Measurements from ENCODE around the gene SOD1. TPM values are rescaled to one million over a fixed set of nuclear protein-coding genes. Genes with fewer than 3 reads are reported as not detected.
A peak's percentile ranks its signal among the peaks of the same experiment; 100 is the strongest.

The SOD1 gene
- total and polyA plus RNA-seq, 2 of the 8 experiments (the other 6 are each of a cell fraction or from before 2014, with no cell fraction given), result 192 to 226 TPM

GRCh38 chr21:31666445-31667010, 7.0 kb downstream of the SOD1 start:
- ChIA-PET CTCF (ENCODE audit: partially characterized antibody) (interaction anchor here (1.0 kb wide), 1 partner anchor 210 kb away, joined by 3 read pairs; no protein-coding TSS in a partner anchor), POLR2A (ENCODE audit: partially characterized antibody) (interaction anchor here (0.7 to 2.0 kb wide), 6 partner anchors 9 to 871 kb away, joined by 3 to 4 read pairs (median 4); no protein-coding TSS in a partner anchor)
- TF ChIP-seq CTCF (IDR thresholded peaks at IDR 0.05; ENCODE audit: control extremely low read depth in 1 of 3, insufficient read depth in 1 of 3, low read depth in 1 of 3, low read length in 3 of 3) (no peak), MAFK (IDR thresholded peaks at IDR 0.05; ENCODE audit: low read depth, low read length) (peak; percentile 63)
- no peak overlapping the region for H2BK20ac ChIP-seq (ENCODE audit: low read length)
- FAIRE-seq, result no peak
- DNase-seq (ENCODE audit: low read depth in 1 of 2, low spot score in 2 of 2), result no peak
- H3K79me1 ChIP-seq (ENCODE audit: low read depth, low read length), result peaks cover 10% of the 10 kb centered on the region
- H2AFZ ChIP-seq (ENCODE audit: low read length), result no peak overlapping the region
- no peak overlapping the region for H2BK5ac ChIP-seq (ENCODE audit: low read depth, low read length)
- H4K8ac ChIP-seq (ENCODE audit: extremely low read depth, insufficient read depth, low read length), result no peak overlapping the region
- no peaks in the 10 kb centered on the region for H3K9me3 ChIP-seq (ENCODE audit: insufficient read depth in 2 of 2, low read depth in 1 of 2, low read length in 1 of 2)
- H3K27me3 ChIP-seq (replicated peaks in 1 of 4; ENCODE audit: control insufficient read depth in 3 of 4, extremely low read depth in 1 of 4, insufficient read depth in 3 of 4, low read length in 3 of 4), result no peaks in the 10 kb centered on the region
- no peak overlapping the region for H4K5ac ChIP-seq (ENCODE audit: insufficient read length, low read depth, low read length)
- H3K4me1 ChIP-seq (replicated peaks in 1 of 4; ENCODE audit: control insufficient read depth in 3 of 4, insufficient read depth in 4 of 4, low read length in 3 of 4), result peaks cover 2 to 3% (median 3%) of the 10 kb centered on the region in 4 experiments; a peak in 5 of 7 replicates
- H2BK120ac ChIP-seq (replicated peaks; ENCODE audit: low read depth, low read length), result no peak overlapping the region
- H2BK12ac ChIP-seq (ENCODE audit: low read depth, low read length), result no peak overlapping the region
- peaks cover 0 to 31% of the 10 kb centered on the region in 2 experiments; a peak in 2 of 4 replicates for H3K79me2 ChIP-seq (ENCODE audit: control insufficient read depth in 1 of 2, insufficient read depth in 2 of 2, low read length in 2 of 2)
- H3K4ac ChIP-seq (replicated peaks; ENCODE audit: insufficient read length, low read depth, low read length), result no peak overlapping the region
- H3K9ac ChIP-seq (replicated peaks in 1 of 4; ENCODE audit: extremely low read depth in 1 of 4, low read depth in 3 of 4, low read length in 3 of 4), result no peak overlapping the region
- no peak overlapping the region for H4K91ac ChIP-seq (replicated peaks; ENCODE audit: insufficient read length, low read length)
- H3K4me2 ChIP-seq (ENCODE audit: insufficient read depth in 1 of 2, low read depth in 2 of 2, low read length in 2 of 2), result no peak overlapping the region
- no peak overlapping the region for H3K14ac ChIP-seq (ENCODE audit: insufficient read length)
- H3K36me3 ChIP-seq (ENCODE audit: control insufficient read depth in 2 of 4, insufficient read depth in 4 of 4, low read length in 3 of 4), result peaks cover 0 to 55% (median 9%) of the 10 kb centered on the region in 4 experiments; a peak in 5 of 8 replicates
- H3K27ac ChIP-seq (ENCODE audit: low read depth, low read length), result no peak overlapping the region
- H4K20me1 ChIP-seq (replicated peaks in 1 of 2; ENCODE audit: control insufficient read depth in 1 of 2, insufficient read depth in 2 of 2, low read length in 2 of 2), result peaks cover 0 to 7% of the 10 kb centered on the region in 2 experiments
- no peak overlapping the region for H3K56ac ChIP-seq (replicated peaks; ENCODE audit: insufficient read length, low read depth, low read length)
- no peak overlapping the region for H2AK5ac ChIP-seq (ENCODE audit: low read depth, low read length)
- no peak overlapping the region for H2BK15ac ChIP-seq (ENCODE audit: low read length)
- H3K23me2 ChIP-seq (ENCODE audit: low read depth, low read length), result no peaks in the 10 kb centered on the region
- no peak overlapping the region for H3K18ac ChIP-seq (ENCODE audit: extremely low read depth, low read length)
- no peak overlapping the region for H3K23ac ChIP-seq (ENCODE audit: insufficient read length)
- 85% methylated on average over 5 of the region's 5 CpGs; no CpG with 5 or more reads in 1 of the 2 experiments for WGBS, 2 experiments (ENCODE audit: extremely low coverage in 1 of 2, insufficient coverage in 1 of 2, insufficient read length in 1 of 2, insufficient replicate concordance in 2 of 2, low coverage in 1 of 2, low lambda C conversion rate in 2 of 2, missing lambda C conversion rate in 1 of 2)
- no peak overlapping the region for H3K4me3 ChIP-seq (ENCODE audit: extremely low read depth in 1 of 4, insufficient read depth in 2 of 4, low read depth in 3 of 4, low read length in 4 of 4)
